GM04503 (cell line): ENCODE results near the gene PTPRN2.
"Not testable (repeated sequence)": the region's sequence is repeated elsewhere in the genome, so short reads cannot be mapped to it uniquely, and the experiment has no call there.

ENCODE experiments used
- DNase-seq: peaks from one replicate; pipeline ENCODE4 v3.0.0-alpha.2; 2012; ENCODE audit warnings: low read depth

PTPRN2 gene

GRCh38 chr7:157898802-157899505, 688.7 kb downstream of the PTPRN2 start:
- DNase-seq, result no peak

- no peak for DNase-seq
Observed at GRCh38 chr7:157898261-157898660, 689.4 kb downstream of the PTPRN2 start.

- no peak for DNase-seq
Observed at GRCh38 chr7:157897681-157898080, 689.9 kb downstream of the PTPRN2 start.

- no peak for DNase-seq
Observed at GRCh38 chr7:157896774-157897555, 690.7 kb downstream of the PTPRN2 start.

- DNase-seq, result not testable (repeated sequence)
Observed at GRCh38 chr7:157896376-157896675, 691.3 kb downstream of the PTPRN2 start.

GRCh38 chr7:157895520-157896375, 691.9 kb downstream of the PTPRN2 start:
- no peak for DNase-seq

GRCh38 chr7:157895098-157895497, 692.5 kb downstream of the PTPRN2 start:
- not testable (repeated sequence) for DNase-seq

- DNase-seq, result no peak
Observed at GRCh38 chr7:157893535-157894044, 694.0 kb downstream of the PTPRN2 start.

GRCh38 chr7:157892751-157893523, 694.7 kb downstream of the PTPRN2 start:
- DNase-seq, result no peak

GRCh38 chr7:157890921-157891401, 696.7 kb downstream of the PTPRN2 start:
- DNase-seq, result no peak

GRCh38 chr7:157889480-157889879, 698.1 kb downstream of the PTPRN2 start:
- no peak for DNase-seq

GRCh38 chr7:157888579-157888978, 699.0 kb downstream of the PTPRN2 start:
- DNase-seq, result no peak

- DNase-seq, result no peak
Observed at GRCh38 chr7:157887400-157887799, 700.2 kb downstream of the PTPRN2 start.

GRCh38 chr7:157886711-157887110, 700.9 kb downstream of the PTPRN2 start:
- no peak for DNase-seq

GRCh38 chr7:157886266-157886665, 701.4 kb downstream of the PTPRN2 start:
- DNase-seq, result no peak

- no peak for DNase-seq
Observed at GRCh38 chr7:157885140-157885539, 702.5 kb downstream of the PTPRN2 start.

- DNase-seq, result no peak
Observed at GRCh38 chr7:157884461-157885062, 703.1 kb downstream of the PTPRN2 start.

GRCh38 chr7:157881048-157881771, 706.4 kb downstream of the PTPRN2 start:
- DNase-seq, result no peak

- no peak for DNase-seq
Observed at GRCh38 chr7:157879391-157879790, 708.2 kb downstream of the PTPRN2 start.

- no peak for DNase-seq
Observed at GRCh38 chr7:157877298-157878090, 710.1 kb downstream of the PTPRN2 start.
